GM20431 (cell line): ENCODE data around the gene CHST11.

Experiments used
- in situ Hi-C: fragments of 300-500 bp; cut with MseI, MboI; formaldehyde crosslinking; loops from one replicate; pipeline ENCODE4 v1.15.0; 2020; ENCODE audit warnings: low sequenced_read_pairs; ENCODE audit not compliant: unreplicated experiment

CHST11 gene

DNA sequence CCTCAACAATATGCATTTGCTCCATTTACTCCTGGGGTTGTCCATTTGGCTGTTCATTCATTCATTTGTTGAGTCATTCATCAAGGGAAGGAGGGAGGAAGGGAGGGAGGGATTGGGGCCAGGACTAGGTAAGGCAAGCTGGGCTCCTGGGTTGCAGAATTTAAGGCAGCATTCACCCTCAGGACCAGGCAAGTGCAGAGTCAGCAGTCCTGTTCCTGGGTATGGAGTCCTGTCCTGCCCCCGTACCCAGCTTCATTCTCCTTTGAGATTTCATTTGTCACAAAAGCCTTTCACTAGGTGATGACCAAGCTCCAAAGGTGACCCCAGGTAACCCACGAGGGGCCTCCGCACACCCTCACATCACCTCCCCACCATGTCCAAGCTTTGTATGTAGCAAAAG is 178.1 kb downstream of the CHST11 start:
- in situ Hi-C loops, result no loop called here

DNA sequence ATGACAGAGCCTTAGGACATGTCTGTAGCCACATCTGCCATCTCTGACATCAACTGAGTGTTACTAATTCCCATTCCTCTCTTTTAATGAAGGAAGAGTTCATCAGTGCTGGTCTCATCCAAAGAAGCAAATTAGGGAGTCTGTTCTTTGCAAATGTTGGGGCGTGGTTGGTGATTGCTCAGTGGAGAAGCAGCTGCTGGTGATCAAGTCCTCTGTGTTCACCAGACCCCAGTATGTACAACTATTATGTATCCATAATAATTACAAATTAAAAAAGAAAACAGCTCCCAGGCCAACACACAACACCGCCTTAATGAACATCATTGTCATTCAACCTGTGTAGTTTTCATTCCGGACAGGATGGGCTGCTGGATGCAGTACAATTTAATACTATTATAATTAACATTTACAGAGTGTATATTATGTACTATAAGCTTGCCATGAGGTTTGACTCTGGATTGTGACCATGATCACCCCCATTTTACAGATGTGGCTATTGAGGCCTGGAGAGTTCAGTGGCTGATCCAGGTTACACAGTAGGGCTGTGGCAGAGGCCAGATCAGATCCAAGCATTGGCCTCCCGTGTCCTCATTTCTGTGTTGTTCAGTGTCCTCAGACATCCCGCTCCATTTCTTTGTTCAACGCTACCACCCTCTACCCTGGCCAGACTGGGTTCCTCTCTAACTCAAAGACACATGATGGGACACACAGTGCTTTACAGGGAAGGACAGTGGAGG is 179.0 kb downstream of the CHST11 start:
- in situ Hi-C loops, result no loop called here

DNA sequence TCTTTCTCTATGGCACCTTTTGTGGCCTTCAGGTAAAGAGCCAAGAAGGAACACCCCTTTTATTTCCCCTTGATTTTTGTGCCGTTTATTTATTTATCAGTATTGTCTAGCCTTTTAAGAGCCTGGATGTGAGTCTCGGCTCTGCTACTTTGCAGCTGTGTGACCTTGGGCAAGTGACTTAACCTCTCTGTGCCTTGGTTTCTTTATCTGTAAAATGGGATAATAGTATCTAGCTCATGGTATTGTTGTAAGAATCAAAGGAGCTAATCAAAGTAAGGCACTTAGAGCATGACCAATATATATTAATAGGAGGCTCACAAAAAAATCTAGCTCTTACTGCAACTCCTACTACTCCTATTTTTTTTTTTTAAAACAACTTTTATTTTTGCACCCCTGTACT is 179.7 kb downstream of the CHST11 start:
- in situ Hi-C loops, result no loop called here

DNA sequence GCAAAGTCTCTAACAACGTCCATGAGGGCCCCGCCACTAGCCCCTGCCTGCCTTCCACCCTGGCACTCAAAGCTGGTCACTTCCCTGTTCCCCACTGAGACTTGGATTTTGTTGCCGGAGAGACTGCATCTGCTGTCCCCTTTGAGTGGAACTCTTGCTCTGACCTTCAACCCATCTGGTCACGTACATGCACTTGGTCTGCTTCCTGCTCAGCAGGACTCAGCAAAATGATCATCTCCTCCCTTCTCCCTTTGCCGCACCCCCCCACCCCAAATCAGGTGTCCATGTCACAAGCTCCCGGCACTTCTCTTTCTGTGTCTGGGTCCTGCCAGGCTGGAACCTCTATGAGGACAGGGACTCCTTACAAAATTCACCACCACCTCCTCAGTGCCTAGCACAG is 180.9 kb downstream of the CHST11 start:
- in situ Hi-C loops, result no loop called here

DNA sequence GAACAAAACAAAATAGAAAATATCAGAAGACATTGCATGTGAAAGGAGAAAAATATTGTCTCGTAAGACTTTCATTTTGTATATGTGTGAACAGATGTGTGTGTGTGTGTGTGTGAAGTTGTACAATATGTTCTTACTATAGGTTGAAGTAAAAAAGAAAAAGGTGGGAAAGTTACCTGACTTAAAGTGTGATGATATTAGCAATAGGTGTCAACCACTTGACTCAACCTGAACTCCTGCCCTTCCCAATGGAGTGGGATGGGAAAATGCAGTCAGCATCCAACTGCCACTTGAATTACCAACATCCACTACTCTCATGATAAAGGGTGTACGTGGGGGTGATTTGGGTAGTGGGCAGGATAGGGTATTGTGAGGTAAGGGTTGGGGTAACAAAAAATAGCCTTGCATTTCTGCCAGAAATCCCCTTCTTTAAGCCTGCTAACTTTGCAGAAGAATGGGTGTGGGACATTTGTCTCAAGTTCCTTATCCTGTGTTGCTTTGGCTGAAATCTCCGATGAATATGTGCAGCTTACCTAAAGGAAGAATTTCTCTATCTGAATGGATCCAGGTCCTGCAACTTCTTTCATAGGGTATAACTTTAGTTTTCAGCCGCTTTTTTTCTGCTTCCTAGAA is 181.6 kb downstream of the CHST11 start:
- in situ Hi-C loops, result no loop called here

DNA sequence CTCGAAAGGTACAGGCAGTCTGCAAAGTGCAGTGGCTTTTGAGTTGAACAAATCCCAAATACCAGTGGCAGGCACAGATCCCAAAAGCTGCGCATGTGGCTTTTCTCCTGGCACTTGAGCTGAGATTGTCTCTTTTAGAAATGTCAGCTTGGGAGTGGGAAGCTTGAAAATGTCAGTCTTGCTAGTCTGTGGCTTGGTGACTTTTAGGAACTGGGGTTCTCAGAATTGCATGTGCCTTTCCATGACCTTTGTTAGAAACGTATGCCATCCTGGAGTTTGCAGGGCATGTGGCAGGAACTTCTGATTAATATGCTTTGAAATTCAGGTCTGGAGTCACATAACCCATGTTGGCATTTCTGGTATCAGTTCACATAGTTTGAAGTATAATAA is 182.1 kb downstream of the CHST11 start:
- in situ Hi-C loops, result no loop called here

DNA sequence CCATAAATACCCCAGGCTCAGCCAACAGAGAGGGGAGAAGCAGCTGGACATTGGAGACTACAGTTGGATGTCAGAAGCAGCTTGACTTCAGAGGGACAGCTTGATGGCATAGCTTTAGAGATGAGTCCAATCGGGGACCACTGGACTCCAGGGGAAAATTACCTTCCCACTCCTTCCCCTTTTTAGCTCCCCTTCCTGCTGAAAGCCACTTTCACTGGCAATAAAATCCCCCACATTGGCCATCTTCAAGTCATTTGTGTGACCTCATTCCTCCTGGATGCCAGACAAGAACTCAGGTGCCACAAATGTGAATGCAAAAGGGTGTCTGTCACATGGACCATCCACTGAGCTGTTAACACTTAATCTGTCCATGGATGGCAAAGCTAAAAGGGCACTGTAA is 184.2 kb downstream of the CHST11 start:
- in situ Hi-C loops, result no loop called here

DNA sequence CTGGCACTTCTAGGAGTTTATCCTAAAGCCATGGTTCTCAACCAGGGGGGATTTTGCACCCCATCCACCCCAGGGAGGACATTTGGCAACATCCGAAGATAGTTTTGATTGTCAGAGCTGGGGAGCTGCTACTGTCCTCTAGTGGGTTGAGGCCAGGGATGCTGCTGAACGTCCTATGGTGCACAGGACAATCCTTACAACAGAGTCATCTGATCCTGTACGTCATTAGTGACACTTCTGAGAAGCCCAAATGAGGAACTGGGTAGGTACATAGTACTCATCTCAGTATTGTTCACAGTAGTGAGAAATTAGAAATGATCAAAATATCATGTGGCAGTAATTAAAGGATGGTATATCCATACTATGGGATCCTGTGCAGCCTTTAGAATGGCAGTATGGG is 185.1 kb downstream of the CHST11 start:
- in situ Hi-C loops, result no loop called here

DNA sequence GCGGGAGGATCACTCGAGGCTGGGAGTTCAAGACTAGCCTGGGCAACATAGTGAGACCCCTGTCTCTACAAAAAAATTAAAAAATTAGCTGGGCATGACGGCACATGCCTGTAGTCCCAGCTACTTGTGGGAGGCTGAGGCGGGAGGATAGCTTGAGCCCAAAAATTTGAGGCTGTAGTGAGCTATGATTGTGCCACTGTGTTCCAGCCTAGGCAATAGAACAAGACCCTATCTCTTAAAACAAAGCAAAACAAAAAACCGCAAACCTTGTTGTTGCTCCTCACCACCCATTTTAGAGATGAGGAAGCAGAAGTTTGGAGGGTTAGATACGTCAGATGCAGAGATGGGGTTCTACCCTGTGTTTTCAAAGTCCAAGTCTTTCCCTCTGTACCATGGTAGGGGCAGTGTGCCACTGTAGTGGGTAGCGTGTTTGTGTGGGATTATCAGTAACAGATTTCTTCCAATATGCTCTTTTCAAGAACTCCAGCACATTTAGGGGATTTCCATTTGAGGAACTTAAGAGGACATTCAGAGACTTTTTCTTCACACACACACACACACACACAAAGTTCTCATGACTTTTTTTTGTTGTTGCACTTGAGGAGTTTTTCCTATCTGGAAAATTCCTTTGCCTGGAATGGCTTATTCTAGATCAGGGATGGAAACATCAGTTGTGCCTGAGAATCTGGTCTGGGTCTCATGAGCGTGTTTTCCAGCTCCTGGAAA is 186.5 kb downstream of the CHST11 start:
- in situ Hi-C loops, result no loop called here

DNA sequence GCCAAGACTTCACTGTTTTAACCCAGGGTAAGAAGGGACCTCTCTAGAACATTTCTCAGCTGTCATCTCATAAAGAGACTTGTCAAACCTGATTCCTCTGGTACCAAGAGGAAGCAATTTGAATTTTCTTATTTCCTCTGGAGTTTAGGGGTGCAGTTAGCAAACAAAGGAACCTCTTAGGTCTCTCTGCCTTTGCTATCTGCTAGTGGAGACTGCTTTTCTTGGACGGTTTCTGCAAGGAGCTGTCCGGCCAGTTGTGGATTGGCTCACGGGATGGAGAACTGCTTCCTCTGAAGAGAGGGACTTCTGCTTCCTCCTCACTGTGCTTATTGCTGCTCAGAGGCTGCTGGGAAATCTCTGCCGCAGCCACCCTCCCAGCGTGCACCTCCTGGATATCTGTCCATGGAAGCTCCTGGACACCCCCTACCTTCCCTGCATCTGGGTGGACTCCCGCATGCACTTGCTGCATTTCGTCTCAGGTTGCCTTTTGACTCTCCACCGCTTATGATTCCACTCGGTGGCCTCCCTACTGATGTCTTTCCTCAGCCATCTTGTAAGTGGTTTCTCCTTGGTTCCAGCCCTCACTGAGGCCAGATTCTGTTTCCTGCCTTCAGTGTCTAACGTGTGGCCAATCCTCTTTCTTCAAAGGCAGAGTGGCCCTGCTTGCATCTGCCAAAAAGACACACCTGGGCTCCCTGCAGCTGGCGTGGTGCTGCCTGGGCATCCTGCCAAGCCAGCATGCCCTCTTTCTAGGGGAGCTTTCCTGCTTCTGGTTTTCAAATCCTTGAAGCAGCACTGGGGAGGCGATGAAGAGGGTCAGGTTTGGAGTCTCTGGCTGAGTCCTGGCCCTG is 187.3 kb downstream of the CHST11 start:
- in situ Hi-C loops, result no loop called here

DNA sequence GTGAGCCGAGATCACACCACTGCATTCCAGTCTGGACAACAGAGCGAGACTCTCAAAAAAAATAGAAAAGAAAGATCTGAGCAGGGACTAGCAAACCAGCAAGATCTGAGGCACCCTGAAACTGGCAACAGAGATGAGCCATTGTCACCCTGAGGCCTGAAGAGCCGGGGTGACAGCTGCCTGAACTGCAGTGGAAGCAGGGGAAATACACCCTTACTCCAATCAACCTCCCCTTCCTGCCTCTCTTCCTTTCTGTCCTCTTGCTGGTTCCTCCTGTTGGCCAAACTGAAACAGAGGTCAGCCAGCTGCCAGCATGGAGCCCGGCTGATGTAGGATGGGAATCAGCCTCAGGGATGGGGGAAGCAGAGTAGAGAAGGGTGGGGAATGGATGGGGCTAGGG is 192.0 kb downstream of the CHST11 start:
- in situ Hi-C loops, result no loop called here

DNA sequence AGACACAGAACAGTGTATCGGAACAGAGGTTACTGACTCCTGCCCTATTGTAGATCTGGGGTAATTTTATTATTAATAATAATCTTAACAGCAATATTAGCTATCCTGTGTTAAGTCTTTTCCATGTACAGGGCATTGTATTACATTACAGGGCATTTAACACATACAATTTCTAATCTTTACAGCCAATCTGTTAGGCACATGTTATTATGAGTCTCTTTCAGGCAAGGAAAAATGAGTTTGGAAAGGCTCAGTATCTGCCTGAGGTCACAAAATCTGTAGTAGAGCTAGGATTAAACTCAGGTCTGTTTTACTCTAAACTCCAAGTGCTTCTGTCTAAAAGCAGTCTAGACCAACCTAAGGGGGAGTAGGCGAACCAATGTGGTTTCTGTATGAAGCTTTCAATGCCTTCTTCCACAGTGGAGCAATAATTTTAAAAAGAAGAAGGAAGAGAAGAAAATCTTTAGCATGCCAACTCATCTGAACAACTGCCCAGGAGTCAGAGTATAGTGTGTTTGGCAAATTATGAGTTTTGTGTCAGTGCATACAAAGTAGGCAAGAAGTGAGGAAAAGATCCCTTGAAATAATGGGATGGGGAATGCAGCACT is 192.6 kb downstream of the CHST11 start:
- in situ Hi-C loops, result no loop called here

DNA sequence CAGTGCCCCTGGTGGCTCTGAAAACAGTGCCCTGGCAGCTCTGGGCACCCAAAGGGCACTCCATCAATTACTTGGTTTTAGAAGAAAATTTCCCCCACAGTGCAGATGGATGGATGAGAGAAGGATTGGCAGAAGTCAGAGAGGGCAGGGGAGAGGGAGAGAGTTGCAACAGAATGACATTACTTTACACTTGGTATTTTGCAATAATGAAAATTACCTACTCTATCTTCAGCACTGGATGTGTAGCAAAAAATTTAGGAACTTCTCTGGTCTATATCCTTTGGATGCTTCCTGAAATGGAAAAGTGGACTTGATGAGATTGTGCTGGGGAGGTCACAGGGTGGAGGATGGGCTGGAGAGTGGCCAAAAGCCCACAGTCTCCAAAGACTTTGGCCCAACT is 193.2 kb downstream of the CHST11 start:
- in situ Hi-C loops, result loop anchor here (25.0 kb wide), 1 partner anchor 188 kb away; the partner anchor contains the start of gene CHST11

DNA sequence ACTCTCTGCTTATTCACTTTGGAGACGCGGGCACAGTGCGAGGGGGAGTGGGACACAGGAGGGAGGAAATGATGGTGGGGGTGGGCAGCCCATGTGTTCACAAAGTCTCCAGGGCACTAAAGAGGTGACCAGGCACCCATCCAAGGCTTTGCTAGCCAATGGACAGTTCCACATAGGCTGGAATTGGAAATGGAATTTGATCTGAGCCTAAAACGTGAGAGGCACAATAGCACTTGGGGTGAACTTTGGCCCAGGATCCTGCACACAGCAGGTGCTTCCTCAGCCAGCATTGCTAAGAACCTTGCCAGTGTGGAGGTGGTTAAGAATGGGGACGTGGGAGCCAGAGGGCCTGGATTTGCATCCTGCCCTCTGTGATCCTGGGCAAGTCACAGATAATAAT is 193.8 kb downstream of the CHST11 start:
- in situ Hi-C loops, result loop anchor here (25.0 kb wide), 1 partner anchor 188 kb away; the partner anchor contains the start of gene CHST11

DNA sequence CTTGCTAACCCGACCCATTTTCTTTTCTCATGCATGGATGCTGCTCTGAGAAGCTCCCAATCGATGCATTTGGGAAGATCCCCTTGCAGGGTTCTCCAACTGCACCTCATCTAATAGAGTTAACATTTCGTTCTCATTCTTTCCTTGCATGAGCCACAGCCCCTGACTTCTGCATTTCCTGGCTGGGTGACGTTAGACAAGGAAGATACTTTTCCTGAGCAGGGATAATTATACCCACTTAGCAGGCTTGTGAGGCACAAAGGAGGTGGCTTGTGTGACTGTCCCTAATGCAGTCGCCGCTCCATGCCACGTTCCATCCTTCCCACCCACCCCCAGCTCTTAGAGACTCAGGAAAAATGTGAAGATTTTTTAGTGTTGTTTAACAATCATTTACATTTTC is 195.1 kb downstream of the CHST11 start:
- in situ Hi-C loops, result loop anchor here (25.0 kb wide), 1 partner anchor 190 kb away; the partner anchor contains the start of gene CHST11

DNA sequence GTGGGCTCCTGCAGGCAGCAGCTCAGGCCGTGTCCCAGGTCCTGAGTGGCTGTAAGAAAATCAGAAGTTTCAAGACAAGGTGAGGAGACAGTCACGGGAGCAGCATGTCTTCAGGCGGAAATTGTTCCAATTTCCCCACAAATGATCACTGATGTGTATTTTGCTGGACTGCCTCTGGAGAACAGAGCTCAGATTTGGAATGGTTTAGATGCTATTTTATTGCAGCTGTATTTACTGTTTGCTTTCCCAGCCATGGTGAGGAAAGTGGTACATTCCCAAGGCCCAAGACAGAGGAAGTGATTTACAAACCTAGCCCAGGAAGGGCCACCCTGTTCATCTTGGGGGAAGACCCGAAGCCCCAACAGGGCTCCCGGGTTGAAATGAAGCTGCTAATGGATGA is 195.6 kb downstream of the CHST11 start:
- in situ Hi-C loops, result loop anchor here (25.0 kb wide), 1 partner anchor 190 kb away; the partner anchor contains the start of gene CHST11

DNA sequence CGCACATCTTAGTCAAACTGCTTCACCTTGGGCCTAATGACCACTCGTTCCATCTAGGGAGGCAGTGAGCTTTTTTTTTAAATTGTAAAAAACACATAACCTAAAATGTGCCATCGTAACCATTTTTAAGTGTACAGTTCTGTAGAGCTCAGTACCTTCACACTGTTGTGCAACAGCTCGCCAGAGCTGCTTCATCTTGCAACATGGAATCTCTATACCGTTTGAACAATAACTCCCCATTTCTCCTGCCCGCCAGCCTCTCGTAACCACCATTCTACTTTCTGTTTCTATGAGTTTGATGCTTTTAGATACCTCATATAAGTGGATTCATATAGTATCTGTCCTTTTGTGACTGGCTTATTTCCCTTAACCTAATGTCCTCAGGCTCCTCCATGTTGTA is 196.2 kb downstream of the CHST11 start:
- in situ Hi-C loops, result loop anchor here (25.0 kb wide), 1 partner anchor 191 kb away; the partner anchor contains the start of gene CHST11

DNA sequence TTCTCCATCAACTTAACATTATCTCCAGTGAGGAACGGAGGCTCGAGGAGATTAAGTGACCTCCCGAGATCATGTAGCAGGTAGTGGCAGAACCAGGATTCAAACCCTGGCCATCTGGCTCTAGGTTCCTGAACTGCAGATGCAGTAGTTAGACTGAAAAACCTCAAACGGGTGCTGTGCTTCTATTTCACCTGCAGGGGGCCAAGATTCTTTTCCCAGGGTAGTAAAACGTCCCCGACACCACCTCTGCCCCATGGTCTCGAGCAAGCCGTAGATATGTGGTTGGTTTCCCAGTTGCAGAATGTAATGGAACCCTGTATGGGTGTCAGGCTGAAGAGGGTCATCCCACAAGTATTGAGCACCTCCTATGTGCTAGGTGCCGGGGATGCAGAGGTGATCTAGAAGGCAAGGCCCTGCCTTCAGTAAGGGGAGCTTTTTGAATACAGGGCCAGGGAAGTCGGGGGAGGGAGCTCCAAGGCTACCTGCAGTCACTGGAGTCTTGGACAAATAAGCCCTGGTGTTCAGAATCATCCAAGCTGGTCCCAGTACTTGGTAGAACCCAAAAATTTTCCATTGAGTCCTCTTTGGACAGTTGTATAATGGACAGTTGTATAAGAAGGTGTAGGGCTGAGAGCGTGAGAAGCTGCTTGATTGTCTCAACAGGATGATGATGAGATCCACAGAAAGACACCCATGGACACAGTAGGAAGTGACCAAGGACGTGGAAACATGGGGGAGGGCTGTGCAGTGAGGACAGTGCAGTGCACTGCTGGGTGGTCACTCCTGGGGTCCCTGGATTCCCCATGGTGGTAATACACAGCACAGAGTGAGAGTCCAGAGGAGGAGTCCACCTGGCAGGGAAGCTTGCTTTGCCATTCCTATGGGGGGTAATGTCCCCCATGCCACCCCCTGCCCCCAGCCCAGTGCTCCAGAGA is 197.2 kb downstream of the CHST11 start:
- in situ Hi-C loops, result loop anchor here (25.0 kb wide), 1 partner anchor 192 kb away; the partner anchor contains the start of gene CHST11
